Pancreas (tissue), 10 donors: Measurements from ENCODE around the gene ABCB11. TPM values are rescaled to one million over a fixed set of nuclear protein-coding genes. Genes with fewer than 3 reads are reported as not detected.

ENCODE experiments used
- ATAC-seq, 4 donors: fragments of 200-7000 bp; cut with Tn5 transposase; one replicate each; pipeline versions ENCODE4 v1.8.0 to v1.9.1; 2020; ENCODE audit warnings: mild to moderate bottlenecking in 4 of 4, moderate library complexity in 4 of 4
- DNase-seq, 6 donors: peaks; one replicate each; pipeline ENCODE4 v3.0.0-alpha.2; 2020
- FAIRE-seq: peaks from 2 replicates; lab custom pipeline; 2012; peaks lifted over from hg19 to GRCh38; lab: Jason Lieb, UNC
- H3K27ac ChIP-seq, 4 donors: fragments of 200-600 bp; sonication (generic); 1 replicate in 3 of 4; 2 replicates in 1 of 4; pipeline versions ENCODE4 v1.5.0 to v1.8.0; 2020
- H3K27me3 ChIP-seq, 4 donors: fragments of 200-600 bp; one replicate each; pipeline ENCODE4 v1.8.0; 2021
- H3K36me3 ChIP-seq, 3 donors: fragments of 200-600 bp; sonication (generic) in 1 of 3; one replicate each; pipeline versions ENCODE4 v1.5.0 to v1.8.0; 2020 to 2021
- H3K4me1 ChIP-seq, 3 donors: fragments of 200-600 bp; one replicate each; pipeline ENCODE4 v1.8.0; 2021
- H3K4me3 ChIP-seq, 4 donors: fragments of 200-600 bp; sonication (generic) in 2 of 4; one replicate each; pipeline versions ENCODE4 v1.5.0 to v1.8.0; 2020 to 2021
- H3K9me3 ChIP-seq, 4 donors: fragments of 200-600 bp; one replicate each; pipeline ENCODE4 v1.8.0; 2021
- CTCF ChIP-seq, 4 donors: fragments of 200-600 bp; sonication (generic) in 3 of 4; IDR thresholded peaks; one replicate each; pipeline versions ENCODE4 v1.5.0 to v1.8.0; 2021; ENCODE audit warnings: antibody characterized with exemption in 4 of 4
- WGBS, 2 donors: extraction: QIAGEN DNeasy Blood & Tissue Kit; methylation state at CpG; one replicate each; pipeline ENCODE4 v1.1.7; 2013; 5-methylcytosine and 5-hydroxymethylcytosine counted together
- intact Hi-C, 3 donors: fragments of 100-400 bp; cut with DNase I; formaldehyde crosslinking; loops; one replicate each; pipeline versions ENCODE4 v1.11.1 to v1.14.2; 2022
- polyA plus RNA-seq, 2 donors: library from polyadenylated mRNA; stranded (reverse); fragments of 200-250 nt; gene quantifications; one replicate each; pipeline ENCODE4 v1.2.3, GENCODE V29; 2013
- total RNA-seq, 6 donors: library from RNA; stranded (reverse); fragmentation: NEBNext Ultra II Directional in 4 of 6; extraction: Animal tissue kit (Norgen Biotek cat#: 25700) in 4 of 6; gene quantifications; one replicate each; pipeline versions ENCODE4 v1.2.1 to v1.2.4, GENCODE V29; 2021 to 2023
- donor health status: healthy with polysubstance abuse.
- donor health status: DM: no; HTN: no; CAD: no; lungs with moderate emphysema.
- donor health status: DM: no; HTN: no; CAD: no.
- donor health status: control.
- donor health status: control.
- donor health status: Bipolar disorder and iron deficiency.
- donor health status: DM: yes; HTN: yes; CAD: no.
- donor health status: DM: no; HTN: no; CAD: no.
- donor health status: DM: no; HTN: no; CAD: no.
- donor health status: DM: yes; HTN: yes; CAD: no.

Gene ABCB11
- total and polyA plus RNA-seq, 8 donors = 0.02 to 0.12 (median 0.04) TPM; not detected in 2

GRCh38 chr2:169005080-169005598 is 26.0 kb downstream of the ABCB11 start:
- TF ChIP-seq CTCF (IDR thresholded peaks at IDR 0.05) = no peak
- WGBS, 2 donors = 90 to 94% methylated on average over 4 of the region's 4 CpGs
- Histone ChIP-seq H3K9me3 (no peaks in the 10 kb centered on the region), H3K4me3 (no peak overlapping the region), H3K4me1 (peaks cover 0 to 5% (median 0%) of the 10 kb centered on the region in 3 donors), H3K36me3 (no peaks in the 10 kb centered on the region), H3K27me3 (no peaks in the 10 kb centered on the region), H3K27ac (no peak overlapping the region)
- DNase-seq (no peak), FAIRE-seq (no peak), ATAC-seq (no peak)
- intact Hi-C loops = no loop called here

- 60 to 72% methylated on average over 3 of the region's 3 CpGs for WGBS, 2 donors
These were observed 28.9 kb downstream of the ABCB11 start for GRCh38 chr2:169002161-169002738.

GRCh38 chr2:169001116-169001815 is 29.9 kb downstream of the ABCB11 start:
- Histone ChIP-seq H3K36me3 (no peaks in the 10 kb centered on the region), H3K4me1 (no peaks in the 10 kb centered on the region), H3K27ac (no peak overlapping the region), H3K9me3 (no peaks in the 10 kb centered on the region), H3K27me3 (no peaks in the 10 kb centered on the region), H3K4me3 (no peak overlapping the region)
- ATAC-seq = no peak
- TF ChIP-seq CTCF (IDR thresholded peaks at IDR 0.05) = no peak
- 84 to 86% methylated on average over 5 of the region's 5 CpGs for WGBS, 2 donors
- FAIRE-seq = no peak
- no peak for DNase-seq
- intact Hi-C loops = no loop called here

More at GRCh38 chr2:169002161-169002738, 28.9 kb downstream of the ABCB11 start:
- Histone ChIP-seq H3K4me1 (no peaks in the 10 kb centered on the region), H3K9me3 (no peaks in the 10 kb centered on the region), H3K27ac (no peak overlapping the region), H3K36me3 (no peaks in the 10 kb centered on the region), H3K27me3 (no peaks in the 10 kb centered on the region), H3K4me3 (no peak overlapping the region)
- DNase-seq = no peak
- no peak for FAIRE-seq
- no peak for TF ChIP-seq CTCF (IDR thresholded peaks at IDR 0.05)
- no peak for ATAC-seq
- intact Hi-C loops = no loop called here

- Histone ChIP-seq H3K4me3 (no peak overlapping the region), H3K4me1 (no peaks in the 10 kb centered on the region), H3K9me3 (no peaks in the 10 kb centered on the region), H3K27me3 (no peaks in the 10 kb centered on the region), H3K27ac (no peak overlapping the region), H3K36me3 (no peaks in the 10 kb centered on the region)
- 75 to 94% methylated on average over 1 of the region's 1 CpG for WGBS, 2 donors
- DNase-seq = no peak
- intact Hi-C loops = no loop called here
- no peak for TF ChIP-seq CTCF (IDR thresholded peaks at IDR 0.05)
- no peak for FAIRE-seq
- ATAC-seq = no peak
These were observed 31.4 kb downstream of the ABCB11 start for GRCh38 chr2:168999668-169000213.
